Ammon's horn (tissue), 1 donor: ENCODE measurements around the gene ATL2.

Source experiments
- DNase-seq: peaks from one replicate; pipeline ENCODE4 v3.0.0-alpha.2; 2016; ENCODE audit warnings: low spot score

Gene ATL2

GRCh38 chr2:38248707-38249106 lies 128.4 kb downstream of the ATL2 start:
- DNase-seq: no peak

- no peak for DNase-seq
Measured at GRCh38 chr2:38248255-38248654, 128.8 kb downstream of the ATL2 start.

- no peak for DNase-seq
Measured at GRCh38 chr2:38246105-38246504, 131.0 kb downstream of the ATL2 start.

- no peak for DNase-seq
Measured at GRCh38 chr2:38245114-38245641, 131.9 kb downstream of the ATL2 start.

- no peak for DNase-seq
Measured at GRCh38 chr2:38244301-38244700, 132.8 kb downstream of the ATL2 start.
